Measurements from ENCODE around the gene EMB.
"Not testable (repeated sequence)": the region's sequence is repeated elsewhere in the genome, so short reads cannot be mapped to it uniquely, and the experiment has no call there.

The EMB gene

GRCh38 chr5:50440651-50441492 lies at the start of gene EMB:
TSS of gene EMB (minus strand) at chr5:50441288. CDS start at chr5:50441151, 137 bp downstream.
- DNase-seq = peak; percentile 51

GRCh38 chr5:50489491-50489890 lies 48.4 kb upstream of the EMB start:
- not testable (repeated sequence) for DNase-seq

- DNase-seq = not testable (repeated sequence)
Measured at GRCh38 chr5:50478790-50479189, 37.7 kb upstream of the EMB start.

GRCh38 chr5:50476549-50476948 lies 35.5 kb upstream of the EMB start:
- no peak for DNase-seq

GRCh38 chr5:50465015-50465414 lies 23.9 kb upstream of the EMB start:
- DNase-seq = not testable (repeated sequence)

GRCh38 chr5:50463726-50464125 lies 22.6 kb upstream of the EMB start:
- no peak for DNase-seq

GRCh38 chr5:50463047-50463446 lies 22.0 kb upstream of the EMB start:
- DNase-seq = no peak

- DNase-seq = not testable (repeated sequence)
Measured at GRCh38 chr5:50462579-50462978, 21.5 kb upstream of the EMB start.

GRCh38 chr5:50458372-50458771 lies 17.3 kb upstream of the EMB start:
- not testable (repeated sequence) for DNase-seq

- DNase-seq = not testable (repeated sequence)
Measured at GRCh38 chr5:50449241-50449640, 8.2 kb upstream of the EMB start.

GRCh38 chr5:50447941-50448340 lies 6.9 kb upstream of the EMB start:
- DNase-seq = no peak

GRCh38 chr5:50447228-50447627 lies 6.1 kb upstream of the EMB start:
- no peak for DNase-seq

- no peak for DNase-seq
Measured at GRCh38 chr5:50445296-50445949, 4.3 kb upstream of the EMB start.

- not testable (repeated sequence) for DNase-seq
Measured at GRCh38 chr5:50442559-50443539, 1.8 kb upstream of the EMB start.

- DNase-seq = no peak
Measured at GRCh38 chr5:50441493-50441955, 436 bp upstream of the EMB start.

- DNase-seq = no peak
Measured at GRCh38 chr5:50439221-50439620, 1.9 kb downstream of the EMB start.

GRCh38 chr5:50438060-50438459 lies 3.0 kb downstream of the EMB start:
- DNase-seq = not testable (repeated sequence)

GRCh38 chr5:50435168-50435567 lies 5.9 kb downstream of the EMB start:
- DNase-seq = no peak

- not testable (repeated sequence) for DNase-seq
Measured at GRCh38 chr5:50431133-50431904, 9.8 kb downstream of the EMB start.

- DNase-seq = not testable (repeated sequence)
Measured at GRCh38 chr5:50423100-50423799, 17.8 kb downstream of the EMB start.
